IMR-90 (cell line): ENCODE results near the gene RHOT2. TPM values are rescaled to one million over a fixed set of nuclear protein-coding genes. Genes with fewer than 3 reads are reported as not detected.

Source experiments
- ATAC-seq: fragments of 200-7000 bp; cut with Tn5 transposase; 2 replicates; pipeline ENCODE4 v1.9.1; 2020; ENCODE audit warnings: low read depth, mild to moderate bottlenecking, moderate library complexity
- BruUV-seq: library from RNA; stranded (reverse); fragments of 400-500 nt; replicated peaks from 2 replicates; lab custom pipeline; 2021; lab: Mats Ljungman, UMichigan
- CTCF ChIA-PET: fragments of 300-600 bp; formaldehyde crosslinking; extraction: SDS; loops from one replicate; lab custom pipeline; 2021; ENCODE audit warnings: antibody characterized with exemption; lab: Yijun Ruan, JAX
- POLR2A ChIA-PET: fragments of 300-600 bp; sonication (Branson Sonifier 250); formaldehyde crosslinking; loops from one replicate; lab custom pipeline; 2022; ENCODE audit warnings: antibody characterized with exemption; ENCODE audit not compliant: unreplicated experiment; lab: Charles Lee
- DNase-seq: peaks from one replicate; pipeline ENCODE4 v3.0.0; 2013
- H2AFZ ChIP-seq: replicated peaks from 2 replicates; pipeline ENCODE3; 2013; ENCODE audit warnings: low read length, mild to moderate bottlenecking; ENCODE audit not compliant: poor library complexity
- H2AK5ac ChIP-seq: 2 replicates; pipeline ENCODE4 v1.6.1; 2013; ENCODE audit warnings: low read depth, low read length, inconsistent platforms
- H2AK9ac ChIP-seq: replicated peaks from 2 replicates; pipeline ENCODE3; 2013; ENCODE audit warnings: mild to moderate bottlenecking, low read depth, low read length, moderate library complexity; ENCODE audit not compliant: poor library complexity
- H2BK120ac ChIP-seq: 2 replicates; pipeline ENCODE4 v1.6.1; 2013; ENCODE audit warnings: low read depth, low read length, inconsistent platforms
- H2BK15ac ChIP-seq: 3 replicates; pipeline ENCODE4 v1.6.1; 2013; ENCODE audit warnings: low read depth, low read length, inconsistent platforms
- H2BK20ac ChIP-seq: 2 replicates; pipeline ENCODE4 v1.6.1; 2013; ENCODE audit warnings: low read depth, mild to moderate bottlenecking, inconsistent platforms, low read length, moderate library complexity
- H2BK5ac ChIP-seq: 2 replicates; pipeline ENCODE4 v1.6.1; 2013; ENCODE audit warnings: mild to moderate bottlenecking, low read depth, low read length, inconsistent platforms; ENCODE audit not compliant: poor library complexity, severe bottlenecking
- H3K14ac ChIP-seq: replicated peaks from 2 replicates; pipeline ENCODE4 v1.6.1; 2013; ENCODE audit warnings: low read depth, low read length, inconsistent platforms
- H3K18ac ChIP-seq: 2 replicates; pipeline ENCODE4 v1.6.1; 2013; ENCODE audit warnings: low read depth, low read length, control low read depth
- H3K23ac ChIP-seq: 2 replicates; pipeline ENCODE4 v1.6.1; 2013; ENCODE audit warnings: low read depth, low read length, inconsistent platforms
- H3K27ac ChIP-seq: 2 replicates; pipeline ENCODE4 v1.5.1; 2013; ENCODE audit warnings: mild to moderate bottlenecking, control low read depth, low read length; ENCODE audit not compliant: insufficient read depth
- H3K27me3 ChIP-seq: 2 replicates; pipeline ENCODE4 v1.6.1; 2013; ENCODE audit warnings: low read length; ENCODE audit not compliant: control insufficient read depth, insufficient read depth
- H3K36me3 ChIP-seq: 2 replicates; pipeline ENCODE4 v1.6.1; 2013; ENCODE audit warnings: low read length, mixed read lengths; ENCODE audit not compliant: control insufficient read depth, insufficient read depth
- H3K4ac ChIP-seq: 2 replicates; pipeline ENCODE4 v1.6.1; 2013; ENCODE audit warnings: low read depth, low read length, inconsistent platforms
- H3K4me1 ChIP-seq: 2 replicates; pipeline ENCODE4 v1.6.1; 2013; ENCODE audit warnings: low read length, mixed read lengths; ENCODE audit not compliant: control insufficient read depth, insufficient read depth
- H3K4me2 ChIP-seq: 2 replicates; pipeline ENCODE4 v1.6.1; 2013; ENCODE audit warnings: low read depth, mild to moderate bottlenecking, control low read depth, low read length, moderate library complexity
- H3K4me3 ChIP-seq: 2 replicates; pipeline ENCODE4 v1.5.1; 2013; ENCODE audit warnings: low read depth, mild to moderate bottlenecking, control low read depth, low read length, moderate library complexity; ENCODE audit not compliant: insufficient read depth
- H3K56ac ChIP-seq: 2 replicates; pipeline ENCODE4 v1.6.1; 2013; ENCODE audit warnings: low read length, inconsistent platforms; ENCODE audit not compliant: insufficient read depth; ENCODE audit errors: extremely low read depth
- H3K79me1 ChIP-seq, 2 experiments: 2 replicates each; pipeline ENCODE4 v1.6.1; 2013; ENCODE audit warnings: low read length in 2 of 2, inconsistent platforms in 1 of 2, low read depth in 1 of 2
- H3K9ac ChIP-seq: 2 replicates; pipeline ENCODE4 v1.6.1; 2013; ENCODE audit warnings: low read depth, low read length, control low read depth
- H3K9me1 ChIP-seq: 2 replicates; pipeline ENCODE4 v1.6.1; 2013; ENCODE audit warnings: low read length, inconsistent platforms; ENCODE audit not compliant: insufficient read depth
- H3K9me3 ChIP-seq: 2 replicates; pipeline ENCODE4 v1.6.1; 2013; ENCODE audit warnings: low read length; ENCODE audit not compliant: control insufficient read depth, insufficient read depth
- H4K20me1 ChIP-seq: 2 replicates; pipeline ENCODE4 v1.6.1; 2013; ENCODE audit warnings: low read length, inconsistent platforms; ENCODE audit not compliant: insufficient read depth
- H4K5ac ChIP-seq: 2 replicates; pipeline ENCODE4 v1.6.1; 2013; ENCODE audit warnings: mild to moderate bottlenecking, low read depth, low read length, control low read depth
- H4K8ac ChIP-seq, 2 experiments: 2 replicates each; pipeline ENCODE4 v1.6.1; 2013; ENCODE audit warnings: low read depth in 2 of 2, low read length in 2 of 2, control low read depth in 1 of 2, inconsistent platforms in 1 of 2
- H4K91ac ChIP-seq: 2 replicates; pipeline ENCODE4 v1.6.1; 2013; ENCODE audit warnings: low read depth, low read length, inconsistent platforms; ENCODE audit not compliant: insufficient read depth
- BHLHE40 ChIP-seq: fragments of 150-350 bp; IDR thresholded peaks from 2 replicates; pipeline ENCODE4 v1.6.1; 2016; ENCODE audit warnings: mild to moderate bottlenecking, low read depth, low read length
- CEBPB ChIP-seq: IDR thresholded peaks from 2 replicates; pipeline ENCODE4 v1.6.1; 2012; ENCODE audit warnings: low read depth, low read length, improper control_type of control experiment
- CHD1 ChIP-seq: IDR thresholded peaks from 2 replicates; pipeline ENCODE4 v1.6.1; 2012; ENCODE audit warnings: low read depth, low read length, improper control_type of control experiment
- FOS ChIP-seq: fragments of 150-350 bp; IDR thresholded peaks from 2 replicates; pipeline ENCODE4 v1.6.1; 2016; ENCODE audit warnings: low read depth, low read length
- MAZ ChIP-seq: IDR thresholded peaks from 2 replicates; pipeline ENCODE4 v1.6.1; 2012; ENCODE audit warnings: low read depth, mild to moderate bottlenecking, low read length, improper control_type of control experiment, moderate library complexity, borderline replicate concordance
- MXI1 ChIP-seq: IDR thresholded peaks from 2 replicates; pipeline ENCODE4 v1.6.1; 2012; ENCODE audit warnings: low read depth, mild to moderate bottlenecking, low read length, moderate library complexity, borderline replicate concordance
- NFE2L2 ChIP-seq: fragments of 150-350 bp; IDR thresholded peaks from 2 replicates; pipeline ENCODE4 v1.6.1; 2016; ENCODE audit warnings: low read depth, mild to moderate bottlenecking, low read length
- POLR2A ChIP-seq: IDR thresholded peaks from 2 replicates; pipeline ENCODE4 v1.6.1; 2012; ENCODE audit warnings: mild to moderate bottlenecking, low read depth, low read length
- RAD21 ChIP-seq: IDR thresholded peaks from 2 replicates; pipeline ENCODE4 v1.6.1; 2012; ENCODE audit warnings: low read length, improper control_type of control experiment
- RCOR1 ChIP-seq: IDR thresholded peaks from 2 replicates; pipeline ENCODE4 v1.6.1; 2012; ENCODE audit warnings: mild to moderate bottlenecking, low read length, improper control_type of control experiment; ENCODE audit not compliant: insufficient replicate concordance
- RFX5 ChIP-seq: IDR thresholded peaks from 2 replicates; pipeline ENCODE4 v1.8.0; 2012; ENCODE audit warnings: low read depth, mild to moderate bottlenecking, low read length, moderate library complexity
- SMC3 ChIP-seq: fragments of 150-350 bp; IDR thresholded peaks from 2 replicates; pipeline ENCODE4 v1.6.1; 2016; ENCODE audit warnings: low read depth, mild to moderate bottlenecking, antibody characterized with exemption, low read length, moderate library complexity
- WGBS, 2 experiments: methylation state at CpG; one replicate each; pipeline versions ENCODE4 v1.1.5 to v1.1.7; 2013; ENCODE audit warnings: missing lambda C conversion rate in 2 of 2; ENCODE audit not compliant: insufficient read length in 1 of 2; ENCODE audit errors: extremely low coverage in 2 of 2; 5-methylcytosine and 5-hydroxymethylcytosine counted together
- dilution Hi-C: fragments of 300-500 bp; cut with HindIII; formaldehyde crosslinking; loops from one replicate; pipeline ENCODE4 v1.14.3; 2018; ENCODE audit warnings: low sequenced_read_pairs; ENCODE audit not compliant: unreplicated experiment
- in situ Hi-C: fragments of 300-500 bp; cut with MboI; formaldehyde crosslinking; loops from 3 replicates; pipeline ENCODE4 v1.14.3; 2019; ENCODE audit warnings: low sequenced_read_pairs, inconsistent platforms, mixed read lengths
- intact Hi-C: fragments of 100-400 bp; cut with micrococcal nuclease; formaldehyde crosslinking; loops from 2 replicates; pipeline ENCODE4 v1.10.0; 2022
- polyA plus RNA-seq, 3 experiments: library from polyadenylated mRNA; depleted of rRNA; stranded (reverse); fragments of >200 nt; gene quantifications; 2 replicates each; pipeline ENCODE4 v1.2.3, GENCODE V29; 2012; ENCODE audit warnings: low replicate concordance in 1 of 3
- total RNA-seq: library from RNA; depleted of rRNA; stranded (reverse); fragments of >200 nt; gene quantifications from 2 replicates; pipeline ENCODE4 v1.2.3, GENCODE V29; 2012
- TF ChIP-seq, protein P1 (sequence below): fragments of 150-350 bp; IDR thresholded peaks from 2 replicates; pipeline ENCODE4 v1.6.1; 2016; ENCODE audit warnings: low read depth, mild to moderate bottlenecking, low read length, moderate library complexity, borderline replicate concordance
- TF ChIP-seq, protein P2 (sequence below): fragments of 150-350 bp; IDR thresholded peaks from 2 replicates; pipeline ENCODE4 v1.6.1; 2017; ENCODE audit warnings: mild to moderate bottlenecking, antibody characterized with exemption, low read length, low read depth

RHOT2 gene
- total and polyA plus RNA-seq, 2 of the 4 experiments (the other 2 are of a cell fraction): 20.3 to 181 TPM

- Histone ChIP-seq H3K9me3 (no peaks in the 10 kb centered on the region), H3K9me1 (peaks cover 15% of the 10 kb centered on the region), H3K4me2 (peak within 1 kb of the TSS; percentile 99), H2BK120ac (no peak within 1 kb of the TSS), H3K4ac (peak within 1 kb of the TSS; percentile 85), H2AFZ (peak within 1 kb of the TSS; percentile 96), H2BK15ac (no peak within 1 kb of the TSS), H2AK5ac (peak within 1 kb of the TSS; percentile 50), H3K18ac (no peak within 1 kb of the TSS), H3K79me1 (peaks cover 10 to 46% of the 10 kb centered on the region in 2 experiments; a peak in 3 of 4 replicates), H3K23ac (peak within 1 kb of the TSS; percentile 76), H3K56ac (peak within 1 kb of the TSS; percentile 53), H4K8ac (peak within 1 kb of the TSS; percentile 70 to 80), H2AK9ac (peak within 1 kb of the TSS; percentile 98), H3K27me3 (no peaks in the 10 kb centered on the region), H3K4me1 (peaks cover 14% of the 10 kb centered on the region), H3K4me3 (peak within 1 kb of the TSS; percentile 59), H3K36me3 (peaks cover 3% of the 10 kb centered on the region; the same call in 1 of the 2 replicates), H3K9ac (peak within 1 kb of the TSS; percentile 79), H4K91ac (peak within 1 kb of the TSS; percentile 68; the same call in 1 of the 2 replicates), H2BK20ac (no peak within 1 kb of the TSS), H3K14ac (peak within 1 kb of the TSS; percentile 66), H2BK5ac (peak within 1 kb of the TSS; percentile 90), H4K5ac (peak within 1 kb of the TSS; percentile 85), H4K20me1 (no peaks in the 10 kb centered on the region), H3K27ac (peak within 1 kb of the TSS; percentile 85)
- no TSS peak for BruUV-seq
- intact Hi-C loops (no loop called here), in situ Hi-C loops (loop anchor here (10.0 kb wide), 1 partner anchor 254 kb away; the partner anchor contains the start of gene NME4), dilution Hi-C loops (no loop called here)
- CTCF ChIA-PET: no interaction called here
- ATAC-seq (peak; percentile 88), DNase-seq (peak; percentile 86)
- WGBS, 2 experiments: 1% methylated on average over 57 of the region's 91 CpGs; no CpG with 5 or more reads in 1 of the 2 experiments
- POLR2A ChIA-PET: no interaction called here
- TF ChIP-seq CEBPB: 0 out of 2 replicates have a peak, but pooled peaks have one; percentile 3
- TF ChIP-seq, protein P1, sequence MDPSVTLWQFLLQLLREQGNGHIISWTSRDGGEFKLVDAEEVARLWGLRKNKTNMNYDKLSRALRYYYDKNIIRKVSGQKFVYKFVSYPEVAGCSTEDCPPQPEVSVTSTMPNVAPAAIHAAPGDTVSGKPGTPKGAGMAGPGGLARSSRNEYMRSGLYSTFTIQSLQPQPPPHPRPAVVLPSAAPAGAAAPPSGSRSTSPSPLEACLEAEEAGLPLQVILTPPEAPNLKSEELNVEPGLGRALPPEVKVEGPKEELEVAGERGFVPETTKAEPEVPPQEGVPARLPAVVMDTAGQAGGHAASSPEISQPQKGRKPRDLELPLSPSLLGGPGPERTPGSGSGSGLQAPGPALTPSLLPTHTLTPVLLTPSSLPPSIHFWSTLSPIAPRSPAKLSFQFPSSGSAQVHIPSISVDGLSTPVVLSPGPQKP: 0 out of 2 replicates have a peak, but pooled peaks have one; percentile 15
- no peak for TF ChIP-seq CHD1
- no peak for TF ChIP-seq RAD21
- no peak for TF ChIP-seq NFE2L2
- peak; percentile 97 for TF ChIP-seq MXI1
- TF ChIP-seq FOS: no peak
- TF ChIP-seq BHLHE40: peak; percentile 41; the same call in 1 of the 2 replicates
- TF ChIP-seq RFX5: no peak
- TF ChIP-seq POLR2A: peak; percentile 52
- peak; percentile 29; the same call in 1 of the 2 replicates for TF ChIP-seq MAZ
- TF ChIP-seq SMC3: no peak
- TF ChIP-seq, protein P2, sequence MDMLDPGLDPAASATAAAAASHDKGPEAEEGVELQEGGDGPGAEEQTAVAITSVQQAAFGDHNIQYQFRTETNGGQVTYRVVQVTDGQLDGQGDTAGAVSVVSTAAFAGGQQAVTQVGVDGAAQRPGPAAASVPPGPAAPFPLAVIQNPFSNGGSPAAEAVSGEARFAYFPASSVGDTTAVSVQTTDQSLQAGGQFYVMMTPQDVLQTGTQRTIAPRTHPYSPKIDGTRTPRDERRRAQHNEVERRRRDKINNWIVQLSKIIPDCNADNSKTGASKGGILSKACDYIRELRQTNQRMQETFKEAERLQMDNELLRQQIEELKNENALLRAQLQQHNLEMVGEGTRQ: peak; percentile 97
- no peak for TF ChIP-seq RCOR1
Observed at GRCh38 chr16:648781-649589, 18.9 kb upstream of the RHOT2 start, which contains the start of gene WDR90. WDR90 (plus strand) TSS chr16:649365; CDS start chr16:649417, 52 bp downstream.
